Liver (tissue), 9 donors: ENCODE measurements around the gene CCR9. TPM values are rescaled to one million over a fixed set of nuclear protein-coding genes. Genes with fewer than 3 reads are reported as not detected.

Experiments used
- DNase-seq: peaks from one replicate; pipeline ENCODE4 v3.0.0-alpha.2; 2017; ENCODE audit warnings: low spot score
- H3K27ac ChIP-seq, 2 donors: one replicate each; pipeline ENCODE4 v1.7.0; 2013; ENCODE audit warnings: inconsistent platforms in 2 of 2, low read length in 2 of 2, control low read depth in 1 of 2, low read depth in 1 of 2, mild to moderate bottlenecking in 1 of 2
- H3K27me3 ChIP-seq, 4 donors: one replicate each; pipeline versions ENCODE4 v1.6.1 to v1.7.0; 2013; ENCODE audit warnings: low read length in 3 of 4, inconsistent platforms in 1 of 4, mild to moderate bottlenecking in 1 of 4, moderate library complexity in 1 of 4; ENCODE audit not compliant: control insufficient read depth in 4 of 4, insufficient read depth in 4 of 4
- H3K36me3 ChIP-seq, 4 donors: one replicate each; pipeline versions ENCODE4 v1.6.1 to v1.7.0; 2013; ENCODE audit warnings: low read length in 3 of 4, mild to moderate bottlenecking in 3 of 4, low read depth in 1 of 4, moderate library complexity in 1 of 4; ENCODE audit not compliant: control insufficient read depth in 4 of 4, insufficient read depth in 3 of 4
- H3K4me1 ChIP-seq, 4 donors: one replicate each; pipeline versions ENCODE4 v1.6.1 to v1.7.0; 2013; ENCODE audit warnings: low read length in 3 of 4, mild to moderate bottlenecking in 3 of 4, moderate library complexity in 1 of 4; ENCODE audit not compliant: control insufficient read depth in 4 of 4, insufficient read depth in 4 of 4
- H3K4me3 ChIP-seq, 3 donors: one replicate each; pipeline versions ENCODE4 v1.6.1 to v1.7.0; 2013; ENCODE audit warnings: low read length in 3 of 3, control low read depth in 1 of 3, low read depth in 1 of 3, mild to moderate bottlenecking in 1 of 3
- H3K9ac ChIP-seq, 2 donors: one replicate each; pipeline ENCODE4 v1.7.0; 2013; ENCODE audit warnings: low read length in 2 of 2, mild to moderate bottlenecking in 2 of 2, moderate library complexity in 2 of 2, control low read depth in 1 of 2, low read depth in 1 of 2
- H3K9me3 ChIP-seq, 4 donors: one replicate each; pipeline versions ENCODE4 v1.6.1 to v1.7.0; 2013; ENCODE audit warnings: low read length in 3 of 4; ENCODE audit not compliant: control insufficient read depth in 4 of 4
- EGR1 ChIP-seq, 2 donors: IDR thresholded peaks; 2 replicates each; pipeline ENCODE4 v1.6.1; 2016 to 2018; ENCODE audit warnings: antibody characterized with exemption in 2 of 2, low read depth in 2 of 2
- FOXA1 ChIP-seq: IDR thresholded peaks from 2 replicates; pipeline ENCODE4 v1.6.1; 2016; ENCODE audit warnings: antibody characterized with exemption
- HNF4A ChIP-seq, 2 donors: conservative IDR thresholded peaks; 2 replicates each; pipeline ENCODE4 v1.6.1; 2016; ENCODE audit warnings: antibody characterized with exemption in 2 of 2, mild to moderate bottlenecking in 2 of 2
- HNF4G ChIP-seq: IDR thresholded peaks from 2 replicates; pipeline ENCODE4 v1.6.1; 2016; ENCODE audit warnings: antibody characterized with exemption
- JUND ChIP-seq, 2 donors: IDR thresholded peaks; 2 replicates each; pipeline ENCODE4 v1.6.1; 2016; ENCODE audit warnings: antibody characterized with exemption in 2 of 2
- NR2F2 ChIP-seq: IDR thresholded peaks from 2 replicates; pipeline ENCODE4 v1.6.1; 2016; ENCODE audit warnings: antibody characterized with exemption
- RXRA ChIP-seq, 2 donors: IDR thresholded peaks; 2 replicates each; pipeline ENCODE4 v1.6.1; 2017 to 2018; ENCODE audit warnings: antibody characterized with exemption in 2 of 2, mild to moderate bottlenecking in 1 of 2
- SP1 ChIP-seq: IDR thresholded peaks from 2 replicates; pipeline ENCODE4 v1.6.1; 2018; ENCODE audit warnings: antibody characterized with exemption, mild to moderate bottlenecking
- YY1 ChIP-seq: IDR thresholded peaks from 2 replicates; pipeline ENCODE4 v1.6.1; 2016; ENCODE audit warnings: antibody characterized with exemption, mild to moderate bottlenecking
- ZBTB33 ChIP-seq: IDR thresholded peaks from 2 replicates; pipeline ENCODE4 v1.6.1; 2016; ENCODE audit warnings: antibody characterized with exemption
- WGBS: extraction: QIAGEN DNeasy Blood & Tissue Kit; methylation state at CpG from one replicate; pipeline ENCODE4 v1.1.7; 2013; 5-methylcytosine and 5-hydroxymethylcytosine counted together
- polyA plus RNA-seq, 2 donors: library from polyadenylated mRNA; stranded (reverse) in 1 of 2; unstranded in 1 of 2; fragments of 200-250 nt in 1 of 2; fragments of >200 nt in 1 of 2; fragmentation: Nextera tagmentation in 1 of 2; extraction: Ambion mirVana in 1 of 2; gene quantifications; one replicate each; pipeline versions ENCODE4 v1.2.1 to v1.2.3, GENCODE V29; 2013 to 2015
- total RNA-seq, 2 donors: library from RNA; depleted of rRNA; stranded (reverse); fragments of >200 nt; gene quantifications; one replicate each; pipeline ENCODE4 v1.2.3, GENCODE V29; 2014
- TF ChIP-seq, protein P1 (sequence below): IDR thresholded peaks from 2 replicates; pipeline ENCODE4 v1.6.1; 2016; ENCODE audit warnings: antibody characterized with exemption
- TF ChIP-seq, protein P2 (sequence below): IDR thresholded peaks from 2 replicates; pipeline ENCODE4 v1.6.1; 2016; ENCODE audit warnings: antibody characterized with exemption, mild to moderate bottlenecking
- TF ChIP-seq, protein P3 (sequence below): fragments of 150-350 bp; IDR thresholded peaks from 2 replicates; pipeline ENCODE4 v1.5.1; 2017; ENCODE audit warnings: improper control_type of control experiment, low read depth, low read length; ENCODE audit not compliant: missing input control
- TF ChIP-seq, protein P4 (sequence below): IDR thresholded peaks from 2 replicates; pipeline ENCODE4 v1.6.1; 2016; ENCODE audit warnings: antibody characterized with exemption
- donor health status: healthy.
- donor health status: healthy.
- donor health status: healthy.
- donor health status: healthy.
- donor health status: healthy.

CCR9 gene
- total and polyA plus RNA-seq, 4 donors: 0.28 TPM; not detected in 3

- Histone ChIP-seq H3K36me3 (peaks cover 3 to 45% (median 22%) of the 10 kb centered on the region in 4 donors), H3K4me1 (no peaks in the 10 kb centered on the region), H3K27ac (no peak overlapping the region), H3K4me3 (no peak overlapping the region), H3K9ac (no peak overlapping the region), H3K27me3 (no peaks in the 10 kb centered on the region), H3K9me3 (no peaks in the 10 kb centered on the region)
- no peak for DNase-seq
- TF ChIP-seq RXRA (IDR thresholded peaks at IDR 0.05) (no peak), FOXA1 (no peak), EGR1 (IDR thresholded peaks at IDR 0.05; ENCODE audit: low read depth in 2 of 2) (no peak), ZBTB33 (no peak), HNF4A (conservative IDR thresholded peaks at IDR 0.05) (no peak), NR2F2 (no peak), YY1 (no peak), SP1 (no peak), JUND (IDR thresholded peaks at IDR 0.05) (no peak), HNF4G (no peak)
- TF ChIP-seq, protein P1, sequence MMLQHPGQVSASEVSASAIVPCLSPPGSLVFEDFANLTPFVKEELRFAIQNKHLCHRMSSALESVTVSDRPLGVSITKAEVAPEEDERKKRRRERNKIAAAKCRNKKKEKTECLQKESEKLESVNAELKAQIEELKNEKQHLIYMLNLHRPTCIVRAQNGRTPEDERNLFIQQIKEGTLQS: no peak
- TF ChIP-seq, protein P2, sequence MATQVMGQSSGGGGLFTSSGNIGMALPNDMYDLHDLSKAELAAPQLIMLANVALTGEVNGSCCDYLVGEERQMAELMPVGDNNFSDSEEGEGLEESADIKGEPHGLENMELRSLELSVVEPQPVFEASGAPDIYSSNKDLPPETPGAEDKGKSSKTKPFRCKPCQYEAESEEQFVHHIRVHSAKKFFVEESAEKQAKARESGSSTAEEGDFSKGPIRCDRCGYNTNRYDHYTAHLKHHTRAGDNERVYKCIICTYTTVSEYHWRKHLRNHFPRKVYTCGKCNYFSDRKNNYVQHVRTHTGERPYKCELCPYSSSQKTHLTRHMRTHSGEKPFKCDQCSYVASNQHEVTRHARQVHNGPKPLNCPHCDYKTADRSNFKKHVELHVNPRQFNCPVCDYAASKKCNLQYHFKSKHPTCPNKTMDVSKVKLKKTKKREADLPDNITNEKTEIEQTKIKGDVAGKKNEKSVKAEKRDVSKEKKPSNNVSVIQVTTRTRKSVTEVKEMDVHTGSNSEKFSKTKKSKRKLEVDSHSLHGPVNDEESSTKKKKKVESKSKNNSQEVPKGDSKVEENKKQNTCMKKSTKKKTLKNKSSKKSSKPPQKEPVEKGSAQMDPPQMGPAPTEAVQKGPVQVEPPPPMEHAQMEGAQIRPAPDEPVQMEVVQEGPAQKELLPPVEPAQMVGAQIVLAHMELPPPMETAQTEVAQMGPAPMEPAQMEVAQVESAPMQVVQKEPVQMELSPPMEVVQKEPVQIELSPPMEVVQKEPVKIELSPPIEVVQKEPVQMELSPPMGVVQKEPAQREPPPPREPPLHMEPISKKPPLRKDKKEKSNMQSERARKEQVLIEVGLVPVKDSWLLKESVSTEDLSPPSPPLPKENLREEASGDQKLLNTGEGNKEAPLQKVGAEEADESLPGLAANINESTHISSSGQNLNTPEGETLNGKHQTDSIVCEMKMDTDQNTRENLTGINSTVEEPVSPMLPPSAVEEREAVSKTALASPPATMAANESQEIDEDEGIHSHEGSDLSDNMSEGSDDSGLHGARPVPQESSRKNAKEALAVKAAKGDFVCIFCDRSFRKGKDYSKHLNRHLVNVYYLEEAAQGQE: no peak
- TF ChIP-seq, protein P3, sequence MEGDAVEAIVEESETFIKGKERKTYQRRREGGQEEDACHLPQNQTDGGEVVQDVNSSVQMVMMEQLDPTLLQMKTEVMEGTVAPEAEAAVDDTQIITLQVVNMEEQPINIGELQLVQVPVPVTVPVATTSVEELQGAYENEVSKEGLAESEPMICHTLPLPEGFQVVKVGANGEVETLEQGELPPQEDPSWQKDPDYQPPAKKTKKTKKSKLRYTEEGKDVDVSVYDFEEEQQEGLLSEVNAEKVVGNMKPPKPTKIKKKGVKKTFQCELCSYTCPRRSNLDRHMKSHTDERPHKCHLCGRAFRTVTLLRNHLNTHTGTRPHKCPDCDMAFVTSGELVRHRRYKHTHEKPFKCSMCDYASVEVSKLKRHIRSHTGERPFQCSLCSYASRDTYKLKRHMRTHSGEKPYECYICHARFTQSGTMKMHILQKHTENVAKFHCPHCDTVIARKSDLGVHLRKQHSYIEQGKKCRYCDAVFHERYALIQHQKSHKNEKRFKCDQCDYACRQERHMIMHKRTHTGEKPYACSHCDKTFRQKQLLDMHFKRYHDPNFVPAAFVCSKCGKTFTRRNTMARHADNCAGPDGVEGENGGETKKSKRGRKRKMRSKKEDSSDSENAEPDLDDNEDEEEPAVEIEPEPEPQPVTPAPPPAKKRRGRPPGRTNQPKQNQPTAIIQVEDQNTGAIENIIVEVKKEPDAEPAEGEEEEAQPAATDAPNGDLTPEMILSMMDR: no peak
- TF ChIP-seq, protein P4, sequence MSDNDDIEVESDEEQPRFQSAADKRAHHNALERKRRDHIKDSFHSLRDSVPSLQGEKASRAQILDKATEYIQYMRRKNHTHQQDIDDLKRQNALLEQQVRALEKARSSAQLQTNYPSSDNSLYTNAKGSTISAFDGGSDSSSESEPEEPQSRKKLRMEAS: no peak
- WGBS: 93% methylated on average over 3 of the region's 3 CpGs
Observed at GRCh38 chr3:45922039-45922326, 35.6 kb downstream of the CCR9 start.

- WGBS: 98% methylated on average over 4 of the region's 4 CpGs
- Histone ChIP-seq H3K36me3 (peaks cover 4 to 53% (median 29%) of the 10 kb centered on the region in 4 donors), H3K4me1 (no peaks in the 10 kb centered on the region)
Observed at GRCh38 chr3:45922950-45923590, 36.7 kb downstream of the CCR9 start.

More at GRCh38 chr3:45922950-45923590, 36.7 kb downstream of the CCR9 start:
- Histone ChIP-seq H3K4me3 (no peak overlapping the region), H3K9me3 (no peaks in the 10 kb centered on the region), H3K27me3 (no peaks in the 10 kb centered on the region), H3K9ac (no peak overlapping the region), H3K27ac (no peak overlapping the region)
- no peak for TF ChIP-seq HNF4A (conservative IDR thresholded peaks at IDR 0.05)
- TF ChIP-seq SP1: no peak
- no peak for DNase-seq
